Measurements from ENCODE around the gene CLIC5.

Gene CLIC5

DNA sequence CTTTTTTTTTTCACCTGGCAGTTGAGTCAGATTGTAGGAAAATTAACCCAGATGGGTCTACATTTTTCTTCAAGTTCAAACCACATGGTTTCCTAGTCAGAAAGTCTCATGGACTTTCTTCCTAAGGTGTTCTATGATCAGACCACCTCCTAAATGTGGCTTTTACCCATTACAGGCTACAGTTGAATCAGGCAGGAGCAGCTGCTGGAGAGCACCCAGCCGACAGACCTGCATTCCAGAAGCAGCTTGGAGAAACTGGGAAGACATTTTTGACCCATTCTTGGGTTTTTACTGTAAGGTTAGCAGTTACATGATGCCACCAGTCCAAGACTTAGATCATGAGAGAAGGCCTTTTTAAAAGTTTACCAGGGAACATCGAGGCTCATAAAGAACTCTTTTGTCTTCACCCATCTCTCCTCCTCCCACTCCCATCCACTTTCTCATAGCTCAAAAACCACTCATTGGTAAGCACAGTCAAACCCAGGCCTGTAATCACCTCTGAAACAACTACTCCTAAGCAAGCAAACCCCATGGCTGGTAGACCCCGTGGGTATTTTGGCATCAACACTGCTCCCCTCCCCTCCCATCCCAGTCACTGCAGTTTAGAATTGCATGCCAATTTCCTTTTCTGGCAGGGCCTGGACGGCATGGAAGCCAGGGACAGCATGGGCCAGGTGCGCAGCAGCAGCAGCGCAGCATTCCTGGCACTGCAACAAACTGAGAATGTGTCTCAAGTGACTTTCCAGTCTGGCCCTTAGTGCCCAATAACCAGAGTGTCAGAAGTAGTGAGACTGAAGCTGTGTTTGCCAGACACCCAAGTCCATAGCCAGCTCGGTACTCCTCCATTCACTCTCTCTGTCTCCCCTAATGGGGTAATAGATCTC is 113.7 kb downstream of the CLIC5 start:
- Histone ChIP-seq H3K27me3 (ENCODE audit: insufficient read depth, low read depth) (no peaks in the 10 kb centered on the region), H4K20me1 (ENCODE audit: insufficient read depth) (no peaks in the 10 kb centered on the region), H3K4me3 (IDR thresholded peaks at IDR 0.05; ENCODE audit: insufficient read depth, low read depth, low read length) (no peak overlapping the region), H3K36me3 (ENCODE audit: insufficient read depth) (no peaks in the 10 kb centered on the region), H3K79me2 (ENCODE audit: insufficient read depth, low read depth) (no peaks in the 10 kb centered on the region), H3K9ac (no peak overlapping the region), H3K4me2 (no peak overlapping the region), H2AFZ (ENCODE audit: low read depth) (no peak overlapping the region), H3K27ac (no peak overlapping the region), H3K4me1 (ENCODE audit: low read depth, poor library complexity, severe bottlenecking) (peaks cover 12% of the 10 kb centered on the region)
- TF ChIP-seq CTCF (conservative IDR thresholded peaks at IDR 0.05; ENCODE audit: low read depth, low read length) = no peak

GRCh38 chr6:45900808-45901752 is 114.6 kb downstream of the CLIC5 start:
- Histone ChIP-seq H3K79me2 (ENCODE audit: insufficient read depth, low read depth) (no peaks in the 10 kb centered on the region), H4K20me1 (ENCODE audit: insufficient read depth) (no peaks in the 10 kb centered on the region), H2AFZ (ENCODE audit: low read depth) (no peak overlapping the region), H3K27me3 (ENCODE audit: insufficient read depth, low read depth) (no peaks in the 10 kb centered on the region), H3K4me2 (no peak overlapping the region), H3K27ac (no peak overlapping the region), H3K9ac (no peak overlapping the region), H3K4me3 (IDR thresholded peaks at IDR 0.05; ENCODE audit: insufficient read depth, low read depth, low read length) (no peak overlapping the region), H3K4me1 (ENCODE audit: low read depth, poor library complexity, severe bottlenecking) (peaks cover 21% of the 10 kb centered on the region), H3K36me3 (ENCODE audit: insufficient read depth) (no peaks in the 10 kb centered on the region)
- TF ChIP-seq CTCF (conservative IDR thresholded peaks at IDR 0.05; ENCODE audit: low read depth, low read length) = no peak

DNA sequence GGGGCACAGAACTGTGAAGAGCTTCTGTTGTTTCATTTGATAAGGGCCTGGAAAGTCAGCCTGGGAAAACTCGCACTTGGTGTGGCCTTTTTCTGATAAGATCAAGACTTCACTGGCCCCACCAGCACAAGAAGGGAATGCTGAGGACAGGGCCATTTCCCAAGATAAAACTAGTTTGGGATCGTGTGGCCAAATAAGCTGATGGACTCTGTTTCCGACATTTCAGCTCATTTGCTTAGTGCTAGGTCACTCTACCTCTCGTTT is 116.0 kb downstream of the CLIC5 start:
- no peak overlapping the region for H3K9ac ChIP-seq

More for the DNA sequence above, 116.0 kb downstream of the CLIC5 start:
- Histone ChIP-seq H3K4me2 (no peak overlapping the region), H4K20me1 (ENCODE audit: insufficient read depth) (no peaks in the 10 kb centered on the region), H2AFZ (ENCODE audit: low read depth) (no peak overlapping the region), H3K4me3 (IDR thresholded peaks at IDR 0.05; ENCODE audit: insufficient read depth, low read depth, low read length) (no peak overlapping the region), H3K36me3 (ENCODE audit: insufficient read depth) (no peaks in the 10 kb centered on the region), H3K4me1 (ENCODE audit: low read depth, poor library complexity, severe bottlenecking) (peaks cover 28% of the 10 kb centered on the region), H3K27me3 (ENCODE audit: insufficient read depth, low read depth) (no peaks in the 10 kb centered on the region), H3K79me2 (ENCODE audit: insufficient read depth, low read depth) (no peaks in the 10 kb centered on the region), H3K27ac (no peak overlapping the region)
- TF ChIP-seq CTCF (conservative IDR thresholded peaks at IDR 0.05; ENCODE audit: low read depth, low read length) = no peak
